NCI-H524 (cell line): ENCODE data around the gene DDIT3.

Source experiments
- DNase-seq, 2 experiments: peaks; one replicate each; lab custom pipeline; 2025; lab: John Stamatoyannopoulos, UW

DDIT3 gene

DNA sequence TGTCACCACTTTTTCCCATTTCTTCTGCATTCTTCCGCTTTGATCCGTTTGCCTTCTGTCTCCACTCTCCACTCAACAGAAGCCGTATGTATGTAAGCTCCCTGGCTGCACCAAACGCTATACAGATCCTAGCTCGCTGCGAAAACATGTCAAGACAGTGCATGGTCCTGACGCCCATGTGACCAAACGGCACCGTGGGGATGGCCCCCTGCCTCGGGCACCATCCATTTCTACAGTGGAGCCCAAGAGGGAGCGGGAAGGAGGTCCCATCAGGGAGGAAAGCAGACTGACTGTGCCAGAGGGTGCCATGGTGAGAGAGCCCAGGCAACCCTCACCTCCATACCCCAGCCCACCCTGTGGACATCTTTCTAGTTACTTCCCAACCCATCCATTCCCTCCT lies 52.4 kb downstream of the DDIT3 start:
- DNase-seq = no peak

DNA sequence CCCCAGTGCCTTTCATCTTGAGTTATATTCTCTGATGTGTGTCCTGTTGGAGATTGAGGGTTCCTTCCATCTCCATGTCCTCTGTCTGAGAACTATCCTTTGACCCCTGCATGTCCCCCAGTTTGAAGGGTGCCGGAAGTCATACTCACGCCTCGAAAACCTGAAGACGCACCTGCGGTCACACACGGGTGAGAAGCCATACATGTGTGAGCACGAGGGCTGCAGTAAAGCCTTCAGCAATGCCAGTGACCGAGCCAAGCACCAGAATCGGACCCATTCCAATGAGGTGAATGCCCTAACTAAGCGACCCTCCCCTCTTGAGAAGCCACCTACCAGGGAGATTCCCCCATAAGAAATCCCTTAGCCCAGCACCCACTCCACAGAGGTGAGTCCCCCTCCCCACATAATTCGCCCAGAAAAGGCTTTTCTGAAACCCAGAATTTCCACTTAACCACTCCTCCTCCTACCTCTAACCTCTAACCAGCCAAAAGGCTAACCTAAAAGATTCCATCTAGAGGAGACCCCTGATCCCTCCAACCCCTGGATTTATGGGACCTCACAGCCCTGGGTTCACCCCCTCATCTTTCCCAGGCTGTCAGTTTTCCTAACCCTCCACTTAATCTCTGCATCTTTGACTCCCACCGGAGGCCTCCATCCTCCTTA lies 53.0 kb downstream of the DDIT3 start:
- no peak for DNase-seq
